ENCODE measurements around the gene ACE2.
A peak's percentile ranks its signal among the peaks of the same experiment; 100 is the strongest.

The ACE2 gene

DNA sequence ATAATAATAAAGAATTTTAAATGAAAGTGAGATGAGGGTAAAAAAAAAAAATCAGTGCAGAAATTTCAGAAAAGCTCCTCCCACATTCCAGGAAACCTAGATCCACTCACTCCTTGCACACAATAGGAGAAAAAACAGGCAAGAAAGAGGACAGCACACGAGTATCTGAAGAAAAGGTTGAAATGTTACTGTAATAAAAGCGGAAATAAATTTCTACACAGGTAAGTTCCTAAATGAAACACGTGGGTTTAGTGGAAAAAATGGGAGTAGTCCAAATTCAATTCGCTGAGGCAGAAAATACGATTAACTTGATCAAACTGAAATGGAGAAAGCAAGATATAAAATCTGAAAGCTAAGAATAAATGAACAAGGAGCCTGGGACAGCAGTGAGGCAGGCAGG, 2.0 kb upstream of the ACE2 start:
- no peak overlapping the region for H3K27ac ChIP-seq
- TF ChIP-seq, protein P1, sequence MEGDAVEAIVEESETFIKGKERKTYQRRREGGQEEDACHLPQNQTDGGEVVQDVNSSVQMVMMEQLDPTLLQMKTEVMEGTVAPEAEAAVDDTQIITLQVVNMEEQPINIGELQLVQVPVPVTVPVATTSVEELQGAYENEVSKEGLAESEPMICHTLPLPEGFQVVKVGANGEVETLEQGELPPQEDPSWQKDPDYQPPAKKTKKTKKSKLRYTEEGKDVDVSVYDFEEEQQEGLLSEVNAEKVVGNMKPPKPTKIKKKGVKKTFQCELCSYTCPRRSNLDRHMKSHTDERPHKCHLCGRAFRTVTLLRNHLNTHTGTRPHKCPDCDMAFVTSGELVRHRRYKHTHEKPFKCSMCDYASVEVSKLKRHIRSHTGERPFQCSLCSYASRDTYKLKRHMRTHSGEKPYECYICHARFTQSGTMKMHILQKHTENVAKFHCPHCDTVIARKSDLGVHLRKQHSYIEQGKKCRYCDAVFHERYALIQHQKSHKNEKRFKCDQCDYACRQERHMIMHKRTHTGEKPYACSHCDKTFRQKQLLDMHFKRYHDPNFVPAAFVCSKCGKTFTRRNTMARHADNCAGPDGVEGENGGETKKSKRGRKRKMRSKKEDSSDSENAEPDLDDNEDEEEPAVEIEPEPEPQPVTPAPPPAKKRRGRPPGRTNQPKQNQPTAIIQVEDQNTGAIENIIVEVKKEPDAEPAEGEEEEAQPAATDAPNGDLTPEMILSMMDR (conservative IDR thresholded peaks at IDR 0.05): no peak

DNA sequence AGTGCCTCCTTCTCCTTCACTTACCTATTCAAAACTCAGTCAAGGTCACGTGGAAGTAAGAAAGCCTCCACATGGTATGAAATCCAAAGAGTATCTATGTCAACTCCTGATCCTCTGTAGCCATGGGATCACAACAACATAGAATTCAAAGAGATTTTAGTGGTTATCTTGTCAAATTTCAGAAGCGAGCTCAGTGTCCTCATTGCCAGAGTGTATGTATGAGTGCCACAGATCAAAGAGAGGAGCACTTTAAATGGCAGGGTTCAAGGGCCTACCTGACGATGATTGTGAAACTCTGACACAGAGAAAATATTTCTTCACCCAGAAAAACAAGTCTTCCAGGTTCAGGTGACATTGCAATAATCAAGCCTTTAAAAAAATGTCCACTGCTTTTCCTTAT, 1.2 kb upstream of the ACE2 start:
- H3K27ac ChIP-seq: no peak overlapping the region

GRCh38 chrX:15600049-15600448, 711 bp downstream of the ACE2 start:
- TF ChIP-seq, protein P1 (conservative IDR thresholded peaks at IDR 0.05): no peak

More for the DNA sequence above, 1.2 kb upstream of the ACE2 start:
- TF ChIP-seq, protein P1 (conservative IDR thresholded peaks at IDR 0.05): no peak

DNA sequence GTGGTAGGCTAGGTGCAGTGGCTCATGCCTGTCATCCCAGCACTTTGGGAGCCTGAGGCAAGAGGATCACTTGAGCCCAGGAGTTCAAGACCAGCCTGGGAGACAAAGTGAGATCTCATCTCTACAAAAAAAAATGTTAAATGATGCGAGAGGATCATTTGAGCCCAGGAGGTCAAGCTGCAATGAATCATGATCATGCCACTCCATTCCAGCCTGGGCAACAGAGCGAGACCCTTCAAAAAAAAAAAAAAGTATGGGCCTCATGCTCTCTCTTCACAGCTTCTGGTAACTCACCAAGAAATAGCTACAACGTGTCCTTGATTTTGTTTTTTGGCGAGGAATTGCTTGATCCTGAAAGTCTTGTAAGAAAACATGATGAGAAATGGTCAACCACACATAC, 1.3 kb downstream of the ACE2 start:
- TF ChIP-seq, protein P1 (conservative IDR thresholded peaks at IDR 0.05): no peak
- H3K27ac ChIP-seq: no peak overlapping the region

More at GRCh38 chrX:15600049-15600448, 711 bp downstream of the ACE2 start:
- H3K27ac ChIP-seq: no peak overlapping the region

- TF ChIP-seq, protein P1 (conservative IDR thresholded peaks at IDR 0.05): no peak
- H3K27ac ChIP-seq: no peak overlapping the region
Observed at GRCh38 chrX:15598026-15598425, 2.7 kb downstream of the ACE2 start.

GRCh38 chrX:15594371-15594770, 6.4 kb downstream of the ACE2 start:
- TF ChIP-seq, protein P1 (conservative IDR thresholded peaks at IDR 0.05): peak; percentile 34
- no peak overlapping the region for H3K27ac ChIP-seq

- H3K27ac ChIP-seq: no peak overlapping the region
- TF ChIP-seq, protein P1 (conservative IDR thresholded peaks at IDR 0.05): no peak
Observed at GRCh38 chrX:15579778-15580747, 20.7 kb downstream of the ACE2 start.

Measured in VCaP (cell line).